Activated CD8-positive, alpha-beta memory T cell treated with anti-CD3 and anti-CD28 coated beads, Interleukin-2, amount 50 U/mL, for 48 hours (primary cell): ENCODE measurements around the gene FKBP4.
"Not testable (repeated sequence)": the region's sequence is repeated elsewhere in the genome, so short reads cannot be mapped to it uniquely, and the experiment has no call there.

Experiments used
- DNase-seq: peaks from one replicate; pipeline ENCODE4 v3.0.0-alpha.2; 2020

The FKBP4 gene

GRCh38 chr12:2794736-2795289 lies at the start of gene FKBP4:
Gene FKBP4 (plus strand): TSS chr12:2794970. CDS start chr12:2795140, 170 bp downstream.
- peak; percentile 91 for DNase-seq

GRCh38 chr12:2745655-2746054 lies 49.1 kb upstream of the FKBP4 start:
- no peak for DNase-seq

- DNase-seq = no peak
These were observed 45.2 kb upstream of the FKBP4 start for GRCh38 chr12:2749580-2749979.

GRCh38 chr12:2750185-2750584 lies 44.6 kb upstream of the FKBP4 start:
- no peak for DNase-seq

GRCh38 chr12:2751230-2751629 lies 43.5 kb upstream of the FKBP4 start:
- no peak for DNase-seq

- DNase-seq = peak; percentile 18
These were observed 43.1 kb upstream of the FKBP4 start for GRCh38 chr12:2751686-2752085.

GRCh38 chr12:2752676-2753371 lies 41.9 kb upstream of the FKBP4 start:
- DNase-seq = peak; percentile 93

GRCh38 chr12:2753536-2753935 lies 41.2 kb upstream of the FKBP4 start:
- DNase-seq = peak; percentile 18

- DNase-seq = no peak
These were observed 40.6 kb upstream of the FKBP4 start for GRCh38 chr12:2754208-2754607.

GRCh38 chr12:2756756-2757155 lies 38.0 kb upstream of the FKBP4 start:
- DNase-seq = no peak

GRCh38 chr12:2759733-2760132 lies 35.0 kb upstream of the FKBP4 start:
- peak; percentile 28 for DNase-seq

- no peak for DNase-seq
These were observed 30.4 kb upstream of the FKBP4 start for GRCh38 chr12:2764398-2764797.

GRCh38 chr12:2765052-2765451 lies 29.7 kb upstream of the FKBP4 start:
- DNase-seq = no peak

GRCh38 chr12:2765608-2766007 lies 29.2 kb upstream of the FKBP4 start:
- no peak for DNase-seq

GRCh38 chr12:2768224-2768961 lies 26.4 kb upstream of the FKBP4 start:
- DNase-seq = no peak

GRCh38 chr12:2769866-2770533 lies 24.8 kb upstream of the FKBP4 start:
- DNase-seq = no peak

- not testable (repeated sequence) for DNase-seq
These were observed 24.2 kb upstream of the FKBP4 start for GRCh38 chr12:2770544-2770943.

GRCh38 chr12:2772370-2772769 lies 22.4 kb upstream of the FKBP4 start:
- DNase-seq = no peak

GRCh38 chr12:2773199-2773875 lies 21.4 kb upstream of the FKBP4 start:
- no peak for DNase-seq

- DNase-seq = no peak
These were observed 19.3 kb upstream of the FKBP4 start for GRCh38 chr12:2775431-2775830.

- no peak for DNase-seq
These were observed 18.5 kb upstream of the FKBP4 start for GRCh38 chr12:2776129-2776806.

- no peak for DNase-seq
These were observed 15.5 kb upstream of the FKBP4 start for GRCh38 chr12:2779281-2779680.
